ENCODE measurements around the gene NEUROG3. TPM values are rescaled to one million over a fixed set of nuclear protein-coding genes. Genes with fewer than 3 reads are reported as not detected.
"Not testable (repeated sequence)": the region's sequence is repeated elsewhere in the genome, so short reads cannot be mapped to it uniquely, and the experiment has no call there.

NEUROG3 gene
- total RNA-seq, 1 donor from 2014 or later, result not detected

GRCh38 chr10:69538461-69538860 lies 34.8 kb downstream of the NEUROG3 start:
- H3K36me3 Mint-ChIP-seq (ENCODE audit: unreplicated experiment), result no peaks in the 10 kb centered on the region
- H3K4me1 Mint-ChIP-seq (ENCODE audit: unreplicated experiment), result no peaks in the 10 kb centered on the region
- DNase-seq (ENCODE audit: extremely low spot score, unreplicated experiment), result no peak
- peaks cover 54% of the 10 kb centered on the region for H3K27me3 Mint-ChIP-seq (ENCODE audit: unreplicated experiment)
- no peak overlapping the region for H3K4me3 Mint-ChIP-seq (ENCODE audit: unreplicated experiment)
- peaks cover 13% of the 10 kb centered on the region for H3K9me3 Mint-ChIP-seq (ENCODE audit: unreplicated experiment)
- no peak overlapping the region for H3K27ac Mint-ChIP-seq (ENCODE audit: unreplicated experiment)
- no peak for TF ChIP-seq CTCF (IDR thresholded peaks at IDR 0.05)

GRCh38 chr10:69537449-69537848 lies 35.8 kb downstream of the NEUROG3 start:
- DNase-seq (ENCODE audit: extremely low spot score, unreplicated experiment), result no peak
- Mint-ChIP-seq H3K36me3 (ENCODE audit: unreplicated experiment) (no peaks in the 10 kb centered on the region), H3K9me3 (ENCODE audit: unreplicated experiment) (peaks cover 13% of the 10 kb centered on the region), H3K4me3 (ENCODE audit: unreplicated experiment) (no peak overlapping the region), H3K27ac (ENCODE audit: unreplicated experiment) (no peak overlapping the region), H3K4me1 (ENCODE audit: unreplicated experiment) (no peaks in the 10 kb centered on the region), H3K27me3 (ENCODE audit: unreplicated experiment) (peaks cover 53% of the 10 kb centered on the region)
- no peak for TF ChIP-seq CTCF (IDR thresholded peaks at IDR 0.05)

- not testable (repeated sequence) for H3K4me3 Mint-ChIP-seq (ENCODE audit: unreplicated experiment); H3K27ac Mint-ChIP-seq (ENCODE audit: unreplicated experiment); H3K36me3 Mint-ChIP-seq (ENCODE audit: unreplicated experiment); DNase-seq (ENCODE audit: extremely low spot score, unreplicated experiment); H3K4me1 Mint-ChIP-seq (ENCODE audit: unreplicated experiment)
- peaks cover 56% of the 10 kb centered on the region for H3K27me3 Mint-ChIP-seq (ENCODE audit: unreplicated experiment)
- peaks cover 13% of the 10 kb centered on the region for H3K9me3 Mint-ChIP-seq (ENCODE audit: unreplicated experiment)
These were observed 36.7 kb downstream of the NEUROG3 start for GRCh38 chr10:69536521-69536920.

GRCh38 chr10:69533658-69534057 lies 39.6 kb downstream of the NEUROG3 start:
- DNase-seq (ENCODE audit: extremely low spot score, unreplicated experiment), result no peak
- H3K36me3 Mint-ChIP-seq (ENCODE audit: unreplicated experiment), result no peaks in the 10 kb centered on the region
- no peak overlapping the region for H3K4me3 Mint-ChIP-seq (ENCODE audit: unreplicated experiment)
- no peaks in the 10 kb centered on the region for H3K4me1 Mint-ChIP-seq (ENCODE audit: unreplicated experiment)
- H3K27ac Mint-ChIP-seq (ENCODE audit: unreplicated experiment), result no peak overlapping the region
- peaks cover 49% of the 10 kb centered on the region for H3K27me3 Mint-ChIP-seq (ENCODE audit: unreplicated experiment)
- peaks cover 1% of the 10 kb centered on the region for H3K9me3 Mint-ChIP-seq (ENCODE audit: unreplicated experiment)
- no peak for TF ChIP-seq CTCF (IDR thresholded peaks at IDR 0.05)

GRCh38 chr10:69527961-69528360 lies 45.3 kb downstream of the NEUROG3 start:
- no peak overlapping the region for H3K27ac Mint-ChIP-seq (ENCODE audit: unreplicated experiment)
- H3K36me3 Mint-ChIP-seq (ENCODE audit: unreplicated experiment), result no peaks in the 10 kb centered on the region
- no peak overlapping the region for H3K4me3 Mint-ChIP-seq (ENCODE audit: unreplicated experiment)

More at GRCh38 chr10:69527961-69528360, 45.3 kb downstream of the NEUROG3 start:
- peaks cover 65% of the 10 kb centered on the region for H3K27me3 Mint-ChIP-seq (ENCODE audit: unreplicated experiment)
- no peaks in the 10 kb centered on the region for H3K9me3 Mint-ChIP-seq (ENCODE audit: unreplicated experiment)
- no peak for TF ChIP-seq CTCF (IDR thresholded peaks at IDR 0.05)
- no peaks in the 10 kb centered on the region for H3K4me1 Mint-ChIP-seq (ENCODE audit: unreplicated experiment)
- no peak for DNase-seq (ENCODE audit: extremely low spot score, unreplicated experiment)

Other genes starting within 250 kb of the NEUROG3 start
- not detected in 2 replicates for gene TACR2, start 156.5 kb downstream of the NEUROG3 start, total RNA-seq
- gene TSPAN15, start 122.0 kb downstream of the NEUROG3 start, total RNA-seq, result 0.94 TPM in 1 of 2 replicates, not detected in the other
- gene FAM241B, start 56.8 kb upstream of the NEUROG3 start, total RNA-seq, result 3.4 TPM in 2 replicates
- 29.2 and 29.9 TPM in 2 replicates for gene COL13A1, start 228.5 kb upstream of the NEUROG3 start, total RNA-seq